Sigmoid colon (tissue), 4 donors: ENCODE data around the gene ZNF17.

ENCODE experiments used
- EP300 ChIP-seq, 4 donors: sonication (generic); formaldehyde crosslinking; IDR thresholded peaks; one replicate each; pipeline ENCODE4 v1.6.1; 2017; ENCODE audit warnings: antibody characterized with exemption in 4 of 4
- POLR2AphosphoS5 ChIP-seq, 4 donors: sonication (generic); formaldehyde crosslinking; IDR thresholded peaks; one replicate each; pipeline ENCODE4 v1.6.1; 2017; ENCODE audit warnings: antibody characterized with exemption in 4 of 4
- TF ChIP-seq, protein P1 (sequence below), 4 experiments: fragments of 450-650 bp in 3 of 4; fragments of 200-600 bp in 1 of 4; IDR thresholded peaks; one replicate each; pipeline ENCODE4 v1.5.1; 2016 to 2019; ENCODE audit warnings: antibody characterized with exemption in 4 of 4, mild to moderate bottlenecking in 3 of 4, moderate library complexity in 2 of 4

DNA sequence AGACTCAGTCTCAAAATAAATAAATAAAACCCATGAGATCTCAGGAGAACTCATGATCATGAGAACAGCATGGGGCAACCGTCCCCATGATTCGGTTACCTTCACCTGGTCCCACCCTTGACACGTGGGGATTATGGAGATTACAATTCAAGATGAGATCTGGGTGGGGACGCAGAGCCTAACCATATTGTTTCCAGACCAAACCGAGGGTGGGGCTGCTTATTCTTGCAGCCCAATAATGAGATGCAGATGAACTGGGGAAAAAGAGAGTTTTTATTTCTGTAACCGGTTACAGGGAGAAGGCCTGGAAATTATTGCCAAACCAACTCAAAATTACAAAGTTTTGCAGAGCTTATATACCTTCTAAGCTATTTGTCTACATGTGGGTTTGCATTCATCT is 34.8 kb upstream of the ZNF17 start:
- TF ChIP-seq POLR2AphosphoS5 (IDR thresholded peaks at IDR 0.05) = no peak
- TF ChIP-seq, protein P1, sequence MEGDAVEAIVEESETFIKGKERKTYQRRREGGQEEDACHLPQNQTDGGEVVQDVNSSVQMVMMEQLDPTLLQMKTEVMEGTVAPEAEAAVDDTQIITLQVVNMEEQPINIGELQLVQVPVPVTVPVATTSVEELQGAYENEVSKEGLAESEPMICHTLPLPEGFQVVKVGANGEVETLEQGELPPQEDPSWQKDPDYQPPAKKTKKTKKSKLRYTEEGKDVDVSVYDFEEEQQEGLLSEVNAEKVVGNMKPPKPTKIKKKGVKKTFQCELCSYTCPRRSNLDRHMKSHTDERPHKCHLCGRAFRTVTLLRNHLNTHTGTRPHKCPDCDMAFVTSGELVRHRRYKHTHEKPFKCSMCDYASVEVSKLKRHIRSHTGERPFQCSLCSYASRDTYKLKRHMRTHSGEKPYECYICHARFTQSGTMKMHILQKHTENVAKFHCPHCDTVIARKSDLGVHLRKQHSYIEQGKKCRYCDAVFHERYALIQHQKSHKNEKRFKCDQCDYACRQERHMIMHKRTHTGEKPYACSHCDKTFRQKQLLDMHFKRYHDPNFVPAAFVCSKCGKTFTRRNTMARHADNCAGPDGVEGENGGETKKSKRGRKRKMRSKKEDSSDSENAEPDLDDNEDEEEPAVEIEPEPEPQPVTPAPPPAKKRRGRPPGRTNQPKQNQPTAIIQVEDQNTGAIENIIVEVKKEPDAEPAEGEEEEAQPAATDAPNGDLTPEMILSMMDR (IDR thresholded peaks at IDR 0.05) = no peak
- TF ChIP-seq EP300 (IDR thresholded peaks at IDR 0.05) = no peak
